GM12865 (cell line): ENCODE data around the gene PIK3C3.

Experiments used
- DNase-seq: peaks from one replicate; pipeline ENCODE4 v3.0.0; 2010; ENCODE audit warnings: low read depth
- H3K4me3 ChIP-seq: 2 replicates; pipeline ENCODE4 v1.5.1; 2011; ENCODE audit warnings: mild to moderate bottlenecking, low read depth, low read length, control low read depth
- TF ChIP-seq, protein P1 (sequence below): IDR thresholded peaks from 2 replicates; pipeline ENCODE4 v1.5.1; 2011; ENCODE audit warnings: low read length, control low read depth, low read depth, inconsistent platforms; ENCODE audit not compliant: insufficient read depth; ENCODE audit errors: missing control alignments

The PIK3C3 gene

DNA sequence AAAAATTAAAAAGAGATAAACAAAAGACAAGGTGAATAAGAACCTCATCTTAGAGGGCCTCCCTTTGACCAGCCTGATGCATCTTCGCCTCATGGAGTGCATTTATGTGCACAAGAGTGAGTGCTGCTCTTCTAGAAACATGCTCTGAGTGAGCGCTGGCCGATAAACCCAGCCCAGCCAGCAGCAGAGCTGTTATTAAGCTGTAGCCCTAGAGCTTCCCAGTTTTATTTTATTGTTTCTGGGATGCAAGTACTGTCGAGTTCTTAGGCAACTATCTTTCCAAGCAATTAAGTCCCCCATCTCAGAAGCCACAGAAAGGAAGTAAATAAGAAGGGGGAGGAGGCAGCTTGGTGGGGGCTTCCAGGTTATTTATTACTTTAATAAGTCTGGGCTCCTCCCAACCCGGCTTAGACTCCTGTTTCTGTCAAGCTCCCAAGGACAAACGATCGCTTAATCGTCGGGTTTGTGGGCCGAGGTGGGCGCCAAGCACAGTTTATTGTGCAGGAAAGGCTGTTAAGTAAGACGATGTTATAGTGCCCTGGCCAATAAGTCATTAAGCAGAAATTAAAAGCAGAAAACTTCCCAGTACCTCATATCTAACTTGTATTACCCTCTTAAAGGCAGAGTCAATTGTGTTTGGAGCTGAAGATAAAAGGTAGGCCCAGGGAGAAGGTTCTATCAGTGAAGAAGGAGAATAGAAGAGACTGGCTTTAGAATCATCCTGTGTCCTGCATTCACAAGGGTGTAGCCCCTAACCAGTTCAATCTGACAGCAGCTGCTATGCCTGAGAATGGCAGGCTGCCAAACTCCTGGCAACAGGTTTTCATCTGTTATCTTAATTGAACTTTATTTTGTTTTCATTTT is 176.3 kb downstream of the PIK3C3 start:
- no peak overlapping the region for H3K4me3 ChIP-seq
- no peak for DNase-seq
- TF ChIP-seq, protein P1, sequence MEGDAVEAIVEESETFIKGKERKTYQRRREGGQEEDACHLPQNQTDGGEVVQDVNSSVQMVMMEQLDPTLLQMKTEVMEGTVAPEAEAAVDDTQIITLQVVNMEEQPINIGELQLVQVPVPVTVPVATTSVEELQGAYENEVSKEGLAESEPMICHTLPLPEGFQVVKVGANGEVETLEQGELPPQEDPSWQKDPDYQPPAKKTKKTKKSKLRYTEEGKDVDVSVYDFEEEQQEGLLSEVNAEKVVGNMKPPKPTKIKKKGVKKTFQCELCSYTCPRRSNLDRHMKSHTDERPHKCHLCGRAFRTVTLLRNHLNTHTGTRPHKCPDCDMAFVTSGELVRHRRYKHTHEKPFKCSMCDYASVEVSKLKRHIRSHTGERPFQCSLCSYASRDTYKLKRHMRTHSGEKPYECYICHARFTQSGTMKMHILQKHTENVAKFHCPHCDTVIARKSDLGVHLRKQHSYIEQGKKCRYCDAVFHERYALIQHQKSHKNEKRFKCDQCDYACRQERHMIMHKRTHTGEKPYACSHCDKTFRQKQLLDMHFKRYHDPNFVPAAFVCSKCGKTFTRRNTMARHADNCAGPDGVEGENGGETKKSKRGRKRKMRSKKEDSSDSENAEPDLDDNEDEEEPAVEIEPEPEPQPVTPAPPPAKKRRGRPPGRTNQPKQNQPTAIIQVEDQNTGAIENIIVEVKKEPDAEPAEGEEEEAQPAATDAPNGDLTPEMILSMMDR: no peak

DNA sequence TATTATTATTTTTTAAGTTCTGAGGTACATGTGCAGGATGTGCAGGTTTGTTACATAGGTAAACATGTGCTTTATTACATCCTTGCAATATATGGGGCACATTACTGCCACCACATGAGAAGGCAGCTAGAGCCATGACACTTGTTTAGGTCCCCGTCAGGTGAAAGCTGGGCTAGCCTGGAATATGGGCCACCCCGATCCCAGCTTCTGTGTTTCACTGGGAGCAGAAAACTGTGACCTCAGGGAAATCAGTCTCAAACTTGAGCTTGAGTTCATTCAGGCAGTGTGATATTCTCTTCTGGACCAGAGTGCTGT is 176.9 kb downstream of the PIK3C3 start:
- no peak for DNase-seq

More for the DNA sequence above, 176.9 kb downstream of the PIK3C3 start:
- no peak overlapping the region for H3K4me3 ChIP-seq
- TF ChIP-seq, protein P1: no peak
